Middle frontal gyrus (tissue), 1 donor: ENCODE measurements around the gene LGALS14.

Experiments
- DNase-seq: peaks from one replicate; pipeline ENCODE4 v3.0.0-alpha.2; 2015; ENCODE audit warnings: low spot score; ENCODE audit errors: extremely low spot score

LGALS14 gene

GRCh38 chr19:39746836-39747529 lies 42.7 kb downstream of the LGALS14 start:
- DNase-seq = no peak

- no peak for DNase-seq
Measured at GRCh38 chr19:39749981-39750380, 45.7 kb downstream of the LGALS14 start.

GRCh38 chr19:39752390-39752789 lies 48.1 kb downstream of the LGALS14 start:
- no peak for DNase-seq

- DNase-seq = no peak
Measured at GRCh38 chr19:39752795-39753194, 48.5 kb downstream of the LGALS14 start.

- no peak for DNase-seq
Measured at GRCh38 chr19:39754544-39754943, 50.3 kb downstream of the LGALS14 start.

- DNase-seq = no peak
Measured at GRCh38 chr19:39754971-39755370, 50.7 kb downstream of the LGALS14 start.
